ENCODE measurements around the gene XYLT2. TPM values are rescaled to one million over a fixed set of nuclear protein-coding genes. Genes with fewer than 3 reads are reported as not detected.

The XYLT2 gene
- total RNA-seq, 1 donor from 2014 or later: 19.5 TPM

DNA sequence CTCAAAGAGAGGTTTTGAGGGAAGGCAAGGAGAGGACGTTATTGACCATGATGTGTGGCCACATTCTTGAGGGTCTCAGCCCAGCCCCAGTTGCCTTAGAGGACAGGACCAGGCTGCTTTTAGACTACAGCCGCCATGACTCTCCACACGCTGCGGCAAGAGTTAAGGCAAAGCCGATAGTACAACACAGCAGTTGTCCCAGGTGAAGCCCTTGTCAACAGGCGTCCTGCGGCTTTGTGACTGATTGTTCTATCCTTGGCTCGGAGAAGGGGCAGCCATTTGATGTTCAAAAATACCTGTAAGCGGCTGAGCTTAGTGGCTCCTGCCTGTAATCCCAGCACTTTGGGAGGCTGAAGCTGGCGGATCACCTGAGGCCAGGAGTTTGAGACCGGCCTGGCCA, 42.9 kb upstream of the XYLT2 start:
- Histone ChIP-seq H3K36me3 (ENCODE audit: control insufficient read depth, insufficient read depth, low read length) (no peaks in the 10 kb centered on the region), H3K27me3 (ENCODE audit: control insufficient read depth, insufficient read depth, low read length) (no peaks in the 10 kb centered on the region), H3K4me3 (ENCODE audit: low read depth, low read length) (no peak overlapping the region)
- DNase-seq (ENCODE audit: low read depth) (no peak), FAIRE-seq (no peak)
- TF ChIP-seq, protein P1, sequence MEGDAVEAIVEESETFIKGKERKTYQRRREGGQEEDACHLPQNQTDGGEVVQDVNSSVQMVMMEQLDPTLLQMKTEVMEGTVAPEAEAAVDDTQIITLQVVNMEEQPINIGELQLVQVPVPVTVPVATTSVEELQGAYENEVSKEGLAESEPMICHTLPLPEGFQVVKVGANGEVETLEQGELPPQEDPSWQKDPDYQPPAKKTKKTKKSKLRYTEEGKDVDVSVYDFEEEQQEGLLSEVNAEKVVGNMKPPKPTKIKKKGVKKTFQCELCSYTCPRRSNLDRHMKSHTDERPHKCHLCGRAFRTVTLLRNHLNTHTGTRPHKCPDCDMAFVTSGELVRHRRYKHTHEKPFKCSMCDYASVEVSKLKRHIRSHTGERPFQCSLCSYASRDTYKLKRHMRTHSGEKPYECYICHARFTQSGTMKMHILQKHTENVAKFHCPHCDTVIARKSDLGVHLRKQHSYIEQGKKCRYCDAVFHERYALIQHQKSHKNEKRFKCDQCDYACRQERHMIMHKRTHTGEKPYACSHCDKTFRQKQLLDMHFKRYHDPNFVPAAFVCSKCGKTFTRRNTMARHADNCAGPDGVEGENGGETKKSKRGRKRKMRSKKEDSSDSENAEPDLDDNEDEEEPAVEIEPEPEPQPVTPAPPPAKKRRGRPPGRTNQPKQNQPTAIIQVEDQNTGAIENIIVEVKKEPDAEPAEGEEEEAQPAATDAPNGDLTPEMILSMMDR (IDR thresholded peaks at IDR 0.05; ENCODE audit: insufficient read depth, low read length, severe bottlenecking): no peak

DNA sequence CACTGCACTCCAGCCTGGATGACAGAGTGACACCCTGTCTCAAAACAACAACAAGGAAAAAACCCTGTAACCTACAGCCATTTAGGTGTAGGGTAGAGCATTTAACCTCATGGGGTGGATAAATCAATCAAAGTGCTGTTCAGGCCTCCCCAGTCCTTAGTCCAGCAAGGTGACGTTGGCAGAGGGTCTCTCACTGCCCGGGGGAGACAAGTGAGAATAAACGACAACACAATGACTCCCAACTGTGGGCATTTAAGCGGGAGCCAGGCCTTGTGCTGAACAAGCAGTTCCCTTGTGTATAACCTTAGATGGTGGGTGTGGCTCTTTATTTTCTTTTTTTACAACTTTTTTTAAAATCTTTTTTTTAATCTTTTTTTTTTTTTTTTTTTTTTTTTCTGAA, 42.3 kb upstream of the XYLT2 start:
- TF ChIP-seq, protein P1 (IDR thresholded peaks at IDR 0.05; ENCODE audit: insufficient read depth, low read length, severe bottlenecking): no peak
- DNase-seq (ENCODE audit: low read depth): no peak
- Histone ChIP-seq H3K36me3 (ENCODE audit: control insufficient read depth, insufficient read depth, low read length) (no peaks in the 10 kb centered on the region), H3K27me3 (ENCODE audit: control insufficient read depth, insufficient read depth, low read length) (no peaks in the 10 kb centered on the region), H3K4me3 (ENCODE audit: low read depth, low read length) (no peak overlapping the region)
- FAIRE-seq: no peak

DNA sequence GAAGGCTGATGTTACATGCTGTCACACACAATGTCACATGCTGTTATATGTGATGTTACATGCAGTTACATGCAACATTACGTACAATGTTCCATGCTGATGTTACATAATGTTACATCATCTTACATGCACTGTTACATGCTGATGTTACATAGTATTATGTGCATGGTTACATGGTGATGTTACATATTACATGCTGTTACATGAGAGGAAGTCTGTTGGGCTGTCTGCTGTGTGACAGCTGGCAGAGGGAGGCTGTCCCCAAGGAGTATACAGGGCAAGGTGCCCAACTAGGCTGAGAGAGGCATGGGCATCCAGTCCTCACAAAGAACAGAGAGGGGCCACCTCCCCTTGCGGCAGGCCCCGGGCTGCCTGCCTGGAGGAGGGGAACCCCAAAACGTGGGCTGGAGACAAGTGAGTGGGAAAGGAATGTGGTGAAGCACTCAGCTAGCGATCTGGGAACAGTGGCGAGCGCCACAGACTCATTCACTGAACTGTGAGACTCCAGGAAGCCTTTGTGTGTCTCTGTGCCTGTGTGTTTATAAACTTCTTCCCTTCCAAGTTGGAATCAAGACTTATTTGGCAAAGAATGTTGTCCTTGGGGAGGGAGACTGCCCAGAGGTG, 41.0 kb upstream of the XYLT2 start:
- FAIRE-seq: peak; percentile 36
- no peak for DNase-seq (ENCODE audit: low read depth)
- H3K4me3 ChIP-seq (ENCODE audit: low read depth, low read length): no peak overlapping the region

DNA sequence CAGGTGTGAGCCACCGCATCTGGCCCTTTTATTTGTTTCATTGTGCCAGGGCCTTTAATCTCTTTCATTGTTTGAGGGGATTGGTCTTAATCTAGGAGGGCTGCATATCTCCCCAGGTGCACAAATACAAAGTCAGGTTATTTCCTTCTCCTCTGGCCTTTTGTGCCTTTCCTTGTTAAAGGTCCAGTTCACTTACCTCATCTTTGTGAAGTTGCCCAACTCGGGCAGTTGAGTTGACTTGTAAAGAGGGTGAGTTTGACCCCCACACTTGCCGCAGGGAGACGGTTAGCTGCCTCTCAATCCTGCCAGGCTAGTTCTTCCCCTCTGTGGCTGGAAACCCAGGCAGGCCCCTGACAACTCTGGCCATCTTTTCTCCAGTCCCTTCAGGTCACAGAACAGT, 38.3 kb upstream of the XYLT2 start:
- DNase-seq (ENCODE audit: low read depth) (no peak), FAIRE-seq (no peak)
- H3K36me3 ChIP-seq (ENCODE audit: control insufficient read depth, insufficient read depth, low read length): no peaks in the 10 kb centered on the region
- TF ChIP-seq, protein P1 (IDR thresholded peaks at IDR 0.05; ENCODE audit: insufficient read depth, low read length, severe bottlenecking): no peak
- H3K27me3 ChIP-seq (ENCODE audit: control insufficient read depth, insufficient read depth, low read length): no peaks in the 10 kb centered on the region
- no peak overlapping the region for H3K4me3 ChIP-seq (ENCODE audit: low read depth, low read length)

More for the DNA sequence above, 41.0 kb upstream of the XYLT2 start:
- TF ChIP-seq, protein P1 (IDR thresholded peaks at IDR 0.05; ENCODE audit: insufficient read depth, low read length, severe bottlenecking): no peak
- Histone ChIP-seq H3K27me3 (ENCODE audit: control insufficient read depth, insufficient read depth, low read length) (no peaks in the 10 kb centered on the region), H3K36me3 (ENCODE audit: control insufficient read depth, insufficient read depth, low read length) (no peaks in the 10 kb centered on the region)

DNA sequence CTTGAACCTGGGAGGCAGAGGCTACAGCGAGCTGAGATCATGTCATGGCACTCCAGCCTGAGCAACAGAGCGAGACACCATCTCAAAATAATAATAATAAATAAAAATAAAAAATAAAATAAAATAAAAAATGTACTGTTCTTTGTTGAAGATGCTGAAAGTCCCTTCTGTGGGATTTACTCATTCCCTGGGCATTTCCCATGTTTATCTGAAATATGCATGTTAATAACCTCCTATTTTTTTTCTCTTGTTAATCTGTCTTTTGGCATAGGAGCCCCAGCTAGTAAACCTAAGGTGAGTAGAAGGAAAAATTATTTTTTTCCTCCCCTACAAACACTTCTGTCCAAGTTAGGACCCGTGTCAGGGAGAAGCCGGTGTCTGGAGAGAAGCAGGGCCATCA, 37.3 kb upstream of the XYLT2 start:
- H3K4me3 ChIP-seq (ENCODE audit: low read depth, low read length): no peak overlapping the region

More for the DNA sequence above, 37.3 kb upstream of the XYLT2 start:
- Histone ChIP-seq H3K36me3 (ENCODE audit: control insufficient read depth, insufficient read depth, low read length) (no peaks in the 10 kb centered on the region), H3K27me3 (ENCODE audit: control insufficient read depth, insufficient read depth, low read length) (no peaks in the 10 kb centered on the region)
- FAIRE-seq: no peak
- no peak for DNase-seq (ENCODE audit: low read depth)
- TF ChIP-seq, protein P1 (IDR thresholded peaks at IDR 0.05; ENCODE audit: insufficient read depth, low read length, severe bottlenecking): no peak
